ENCODE data around the gene SPIN1. TPM values are rescaled to one million over a fixed set of nuclear protein-coding genes. Genes with fewer than 3 reads are reported as not detected.

Gene SPIN1
- total and polyA plus RNA-seq, 2 donors (not counting 1 experiment from before 2014, with no cell fraction given), result 9.9 to 24.9 TPM

DNA sequence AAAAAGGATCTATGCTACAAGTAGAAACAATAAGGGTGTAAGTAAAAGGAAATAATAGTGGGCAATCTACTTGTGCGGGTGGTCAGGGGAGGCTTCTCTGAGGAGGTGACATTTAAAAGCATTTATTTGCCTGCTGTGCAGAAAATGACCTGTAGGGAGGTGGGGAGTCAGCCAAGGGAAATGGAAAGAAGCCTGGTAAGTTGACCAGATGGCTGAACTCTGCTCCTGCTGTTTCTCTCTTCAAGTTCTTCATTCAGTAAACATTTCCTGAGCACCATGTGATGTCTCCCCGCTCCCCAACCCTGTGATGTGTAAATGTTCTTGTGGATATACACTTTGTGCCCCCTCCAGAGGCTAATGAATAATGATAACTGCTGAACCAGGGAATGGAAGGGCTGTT, 9.9 kb upstream of the SPIN1 start:
- H3K27me3 ChIP-seq (replicated peaks in 1 of 4; ENCODE audit: control extremely low read depth in 1 of 4, control insufficient read depth in 3 of 4, insufficient read depth in 4 of 4, low read length in 3 of 4), result no peaks in the 10 kb centered on the region
- no peaks in the 10 kb centered on the region for H3K9me3 Mint-ChIP-seq (ENCODE audit: insufficient read depth)
- intact Hi-C loops (cut with micrococcal nuclease), result no loop called here
- TF ChIP-seq CTCF (IDR thresholded peaks at IDR 0.05) (no peak), EZH2 (IDR thresholded peaks at IDR 0.05; ENCODE audit: borderline replicate concordance, insufficient read depth, low read depth, low read length, poor library complexity, severe bottlenecking) (no peak)
- WGBS (ENCODE audit: insufficient coverage), result 100% methylated on average over 1 of the region's 2 CpGs
- H3K4me1 Mint-ChIP-seq, result no peaks in the 10 kb centered on the region
- POLR2A ChIA-PET, result no interaction called here
- no peaks in the 10 kb centered on the region for H3K4me1 ChIP-seq (ENCODE audit: control insufficient read depth in 2 of 2, insufficient read depth in 2 of 2, low read length in 2 of 2)
- DNase-seq, result no peak
- ATAC-seq (ENCODE audit: low read depth), result no peak
- no peaks in the 10 kb centered on the region for H3K79me2 ChIP-seq (ENCODE audit: control insufficient read depth, insufficient read depth, low read length)
- CTCF ChIA-PET, result no interaction called here
- H2AFZ ChIP-seq (ENCODE audit: insufficient read depth, low read depth, low read length, poor library complexity, severe bottlenecking), result no peak overlapping the region
- H3K27me3 Mint-ChIP-seq, result peaks cover 9% of the 10 kb centered on the region
- no peak overlapping the region for H3K27ac ChIP-seq (ENCODE audit: low read length in 2 of 2)
- no peak overlapping the region for H3K9ac ChIP-seq (ENCODE audit: low read length)
- H3K27ac Mint-ChIP-seq, result no peak overlapping the region
- H3K4me2 ChIP-seq (replicated peaks; ENCODE audit: low read depth, low read length, poor library complexity, severe bottlenecking), result no peak overlapping the region
- H3K4me3 ChIP-seq (ENCODE audit: control extremely low read depth in 1 of 5, extremely low read depth in 1 of 5, insufficient read depth in 1 of 5, low read depth in 2 of 5, low read length in 4 of 5), result no peak overlapping the region
- H4K20me1 ChIP-seq (ENCODE audit: control insufficient read depth, insufficient read depth, low read length, poor library complexity, severe bottlenecking), result no peaks in the 10 kb centered on the region
- H3K36me3 ChIP-seq (replicated peaks in 1 of 2; ENCODE audit: control extremely low read depth in 1 of 2, control insufficient read depth in 1 of 2, extremely low read depth in 1 of 2, insufficient read depth in 2 of 2, low read length in 1 of 2), result no peaks in the 10 kb centered on the region
- no peak overlapping the region for H3K4me3 Mint-ChIP-seq
- H3K9me3 ChIP-seq (ENCODE audit: control extremely low read depth in 1 of 3, control insufficient read depth in 2 of 3, insufficient read depth in 1 of 3, low read length in 2 of 3), result peaks cover 0 to 3% (median 0%) of the 10 kb centered on the region in 3 donors

DNA sequence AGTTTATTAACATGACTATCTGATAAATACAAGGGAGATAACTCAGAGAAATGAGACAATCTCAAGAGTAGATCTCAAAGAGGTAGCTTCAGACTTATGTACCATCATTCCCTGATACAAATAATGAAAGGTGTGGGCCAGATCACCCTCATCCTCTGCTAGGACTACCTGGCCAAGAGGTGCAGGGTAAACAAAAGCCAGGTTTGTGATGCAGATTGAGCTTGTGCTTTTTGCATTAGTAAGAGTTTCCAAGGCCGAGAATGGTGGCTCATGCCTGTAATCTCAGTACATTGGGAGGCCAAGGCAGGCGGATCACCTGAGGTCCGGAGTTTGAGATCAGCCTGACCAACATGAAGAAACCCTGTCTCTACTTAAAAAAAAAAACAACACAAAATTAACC, 8.9 kb upstream of the SPIN1 start:
- Histone ChIP-seq H3K4me1 (ENCODE audit: control insufficient read depth in 2 of 2, insufficient read depth in 2 of 2, low read length in 2 of 2) (no peaks in the 10 kb centered on the region), H3K27ac (ENCODE audit: low read length in 2 of 2) (no peak overlapping the region), H3K36me3 (replicated peaks in 1 of 2; ENCODE audit: control extremely low read depth in 1 of 2, control insufficient read depth in 1 of 2, extremely low read depth in 1 of 2, insufficient read depth in 2 of 2, low read length in 1 of 2) (no peaks in the 10 kb centered on the region), H2AFZ (ENCODE audit: insufficient read depth, low read depth, low read length, poor library complexity, severe bottlenecking) (no peak overlapping the region), H4K20me1 (ENCODE audit: control insufficient read depth, insufficient read depth, low read length, poor library complexity, severe bottlenecking) (no peaks in the 10 kb centered on the region), H3K27me3 (replicated peaks in 1 of 4; ENCODE audit: control extremely low read depth in 1 of 4, control insufficient read depth in 3 of 4, insufficient read depth in 4 of 4, low read length in 3 of 4) (no peaks in the 10 kb centered on the region), H3K9me3 (ENCODE audit: control extremely low read depth in 1 of 3, control insufficient read depth in 2 of 3, insufficient read depth in 1 of 3, low read length in 2 of 3) (peaks cover 0 to 3% (median 0%) of the 10 kb centered on the region in 3 donors), H3K9ac (ENCODE audit: low read length) (no peak overlapping the region), H3K4me3 (ENCODE audit: control extremely low read depth in 1 of 5, extremely low read depth in 1 of 5, insufficient read depth in 1 of 5, low read depth in 2 of 5, low read length in 4 of 5) (no peak overlapping the region), H3K79me2 (ENCODE audit: control insufficient read depth, insufficient read depth, low read length) (no peaks in the 10 kb centered on the region), H3K4me2 (replicated peaks; ENCODE audit: low read depth, low read length, poor library complexity, severe bottlenecking) (no peak overlapping the region)
- peaks cover 4% of the 10 kb centered on the region for H3K27me3 Mint-ChIP-seq
- ATAC-seq (ENCODE audit: low read depth) (no peak), DNase-seq (no peak)
- H3K9me3 Mint-ChIP-seq (ENCODE audit: insufficient read depth), result no peaks in the 10 kb centered on the region
- H3K27ac Mint-ChIP-seq, result no peak overlapping the region
- ChIA-PET CTCF (no interaction called here), POLR2A (no interaction called here)
- intact Hi-C loops (cut with micrococcal nuclease), result no loop called here
- H3K4me3 Mint-ChIP-seq, result no peak overlapping the region
- no peaks in the 10 kb centered on the region for H3K4me1 Mint-ChIP-seq
- WGBS (ENCODE audit: insufficient coverage), result 97% methylated on average over 3 of the region's 3 CpGs
- TF ChIP-seq EZH2 (IDR thresholded peaks at IDR 0.05; ENCODE audit: borderline replicate concordance, insufficient read depth, low read depth, low read length, poor library complexity, severe bottlenecking) (no peak), CTCF (IDR thresholded peaks at IDR 0.05) (no peak)

Measured in B cell (primary cell).